HG03378 (cell line): ENCODE results near the gene GRIK2.
A peak's percentile ranks its signal among the peaks of the same experiment; 100 is the strongest.

Source experiments
- ATAC-seq: cut with Tn5 transposase; IDR thresholded peaks from one replicate; pipeline ENCODE4 v1.9.1; 2021; ENCODE audit warnings: mild to moderate bottlenecking, moderate library complexity; ENCODE audit not compliant: unreplicated experiment

The GRIK2 gene

DNA sequence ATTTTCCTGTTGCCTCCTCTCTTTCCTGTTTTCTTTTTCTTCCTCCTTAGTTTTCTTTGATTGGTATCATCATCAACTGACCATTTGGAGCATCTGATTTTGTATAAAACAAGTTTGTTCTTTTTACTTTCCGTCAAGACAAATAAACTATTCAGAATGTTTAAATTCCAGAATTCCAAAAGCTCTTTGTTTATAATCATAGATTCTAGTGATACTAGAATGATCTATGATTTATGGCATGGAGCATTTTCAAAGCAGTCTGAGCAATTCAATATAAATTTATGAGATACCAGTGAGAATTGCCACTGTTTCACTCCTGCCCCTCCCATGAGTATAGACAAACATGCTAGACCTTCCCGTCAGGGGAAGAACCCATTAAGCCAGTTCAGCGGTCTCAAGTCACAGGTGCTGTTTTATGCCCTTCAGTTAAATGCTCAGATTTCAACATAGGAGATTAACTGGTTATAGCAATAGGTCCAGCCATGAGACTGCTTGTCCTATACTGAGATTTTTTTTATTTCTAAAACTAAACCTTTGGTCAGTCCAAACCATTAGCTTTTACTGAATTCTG lies 60.7 kb downstream of the GRIK2 start:
- no peak for ATAC-seq

DNA sequence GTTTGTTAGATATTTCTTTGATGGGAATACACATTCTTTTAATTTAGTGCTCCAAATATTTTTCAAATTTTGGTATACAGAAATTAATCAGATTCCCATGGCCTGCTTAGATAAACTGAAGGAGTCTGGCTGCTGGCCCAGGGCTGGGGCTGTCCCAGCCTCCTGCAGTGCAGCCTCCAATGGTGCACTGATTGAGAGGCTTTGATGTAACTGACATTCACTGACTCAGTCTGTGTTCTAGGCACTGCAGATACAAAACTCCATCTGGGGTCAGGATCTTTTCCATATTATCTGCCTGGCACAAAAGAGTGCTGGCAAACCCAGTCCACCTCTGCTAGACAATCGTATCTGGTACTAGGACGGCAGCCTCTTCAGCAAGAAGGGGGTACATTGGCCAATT lies 64.8 kb downstream of the GRIK2 start:
- ATAC-seq = no peak

DNA sequence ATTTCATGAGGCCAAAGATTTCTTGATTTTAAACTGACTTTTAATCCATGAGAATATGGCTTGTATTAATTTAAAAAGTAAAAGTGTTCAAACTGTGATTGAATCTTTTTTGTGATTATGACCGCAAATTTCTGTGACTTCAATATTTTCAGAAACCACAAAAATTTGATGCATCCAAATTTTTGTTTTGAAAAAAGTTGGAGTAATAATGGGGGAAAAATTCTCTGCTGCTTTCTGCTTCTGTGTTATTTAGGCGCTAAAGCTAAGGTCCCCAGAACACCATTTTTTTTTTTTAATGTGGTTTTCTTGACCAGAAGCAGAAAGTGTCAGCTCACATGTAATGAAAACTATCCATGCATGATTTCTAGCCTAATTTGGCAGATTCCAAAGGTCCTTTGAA lies 65.3 kb downstream of the GRIK2 start:
- ATAC-seq = no peak

DNA sequence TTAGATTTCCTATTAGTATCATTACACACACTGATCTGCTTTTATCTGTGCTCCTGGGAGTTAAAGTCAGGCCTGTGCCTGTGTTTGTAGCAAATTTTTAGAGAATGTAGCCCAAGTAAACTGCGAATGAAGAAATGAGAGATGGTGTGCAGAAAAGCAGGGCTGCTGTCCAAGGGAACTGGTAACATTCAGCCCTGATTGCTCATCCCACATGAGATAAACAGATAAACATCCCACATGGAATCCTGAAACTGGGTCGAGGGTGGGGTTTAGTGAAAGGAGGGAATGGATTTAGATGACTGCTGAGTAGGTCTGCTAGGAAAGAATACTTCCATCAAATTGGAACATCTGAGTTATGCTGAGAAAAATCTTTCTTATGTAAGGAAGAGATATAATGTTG lies 69.1 kb downstream of the GRIK2 start:
- ATAC-seq = no peak

DNA sequence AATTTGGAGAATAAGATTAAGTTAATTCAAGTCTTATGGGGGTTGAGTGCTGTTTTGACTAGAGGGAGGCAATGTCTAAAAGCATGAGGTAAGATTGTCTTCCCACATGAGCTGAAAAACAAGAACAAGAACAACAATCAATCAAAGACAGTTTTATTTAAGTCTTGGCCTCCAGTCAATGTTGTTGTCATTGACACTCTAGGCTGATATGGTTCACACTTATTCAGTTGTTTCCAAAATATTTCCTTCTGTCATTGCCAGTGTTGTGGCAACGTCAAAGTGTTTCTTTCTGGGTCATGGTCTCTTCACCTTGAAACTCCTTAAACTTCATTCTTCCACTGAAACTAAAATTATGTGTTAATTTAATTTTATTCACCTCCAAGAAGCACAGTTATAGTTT lies 72.4 kb downstream of the GRIK2 start:
- no peak for ATAC-seq

DNA sequence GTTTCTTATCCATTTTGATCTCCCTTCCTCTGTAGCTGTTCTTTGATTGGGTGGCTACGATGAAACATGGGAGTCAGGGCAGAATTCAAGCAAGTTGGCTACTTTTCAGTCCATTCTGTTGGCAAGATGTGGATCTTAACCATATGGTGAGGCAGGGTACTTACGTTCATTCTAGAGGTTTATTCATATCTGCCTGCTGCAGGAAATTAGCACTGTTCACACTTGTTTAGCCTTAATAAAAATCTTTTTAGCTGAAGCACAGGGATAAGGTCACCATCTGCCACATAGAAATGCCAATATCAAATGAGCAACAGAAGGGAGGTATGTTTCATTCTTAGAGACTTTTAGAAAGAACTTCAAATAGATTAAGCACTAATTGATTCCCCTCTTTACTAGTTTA lies 83.9 kb downstream of the GRIK2 start:
- no peak for ATAC-seq

DNA sequence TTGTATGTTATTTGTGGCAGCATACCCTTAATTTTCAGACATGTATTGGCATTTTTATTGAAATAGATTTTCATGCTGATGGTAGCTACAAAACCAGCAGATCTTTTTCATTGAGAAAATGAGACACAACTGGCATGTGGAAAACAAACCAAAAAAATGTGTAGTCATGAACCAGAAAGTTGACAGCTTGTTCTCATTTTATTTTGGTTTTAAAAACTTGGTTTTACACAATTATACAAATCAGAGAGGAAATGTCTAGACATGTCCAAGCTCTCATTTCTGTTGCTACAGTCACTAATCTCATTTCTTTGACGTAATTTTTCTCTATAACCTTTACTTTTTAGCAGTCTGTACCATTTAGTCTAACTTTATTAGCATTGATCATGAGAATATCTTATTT lies 85.4 kb downstream of the GRIK2 start:
- no peak for ATAC-seq

DNA sequence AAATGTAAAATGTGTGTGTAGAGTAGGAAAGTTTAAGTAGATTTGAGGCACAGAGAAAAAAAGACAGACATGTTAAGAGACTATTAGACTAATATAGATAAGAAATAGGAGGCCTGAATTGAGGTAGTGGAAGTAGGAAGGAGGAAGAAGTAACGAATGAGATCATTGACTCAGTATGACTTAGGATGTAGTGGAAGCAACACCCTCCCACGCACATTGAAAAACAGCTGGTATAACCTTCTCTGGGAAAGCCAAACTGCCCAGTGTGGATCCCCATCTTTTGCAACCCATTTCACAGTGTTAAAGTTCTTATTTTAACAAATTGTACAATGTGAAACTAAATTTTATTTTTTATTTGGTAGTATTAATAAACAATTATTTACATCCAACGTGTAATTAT lies 89.1 kb downstream of the GRIK2 start:
- ATAC-seq = no peak

DNA sequence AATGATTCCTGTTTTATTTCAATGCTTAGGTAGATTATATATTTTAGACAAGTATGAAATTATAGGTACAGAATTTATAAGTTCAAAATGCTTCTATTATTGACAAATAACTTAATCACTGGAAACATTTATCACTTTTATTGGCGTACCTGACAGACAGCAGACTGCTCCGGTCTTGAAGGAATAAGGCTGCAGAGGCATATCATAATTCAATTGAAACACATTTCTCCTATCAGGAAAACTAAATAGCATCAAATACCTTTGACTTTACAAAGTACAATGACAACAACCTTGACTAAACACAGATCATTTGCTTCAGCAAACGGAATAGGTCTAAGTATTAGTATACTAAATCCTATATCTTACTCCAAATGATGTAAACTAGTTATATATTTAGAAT lies 91.3 kb downstream of the GRIK2 start:
- no peak for ATAC-seq

DNA sequence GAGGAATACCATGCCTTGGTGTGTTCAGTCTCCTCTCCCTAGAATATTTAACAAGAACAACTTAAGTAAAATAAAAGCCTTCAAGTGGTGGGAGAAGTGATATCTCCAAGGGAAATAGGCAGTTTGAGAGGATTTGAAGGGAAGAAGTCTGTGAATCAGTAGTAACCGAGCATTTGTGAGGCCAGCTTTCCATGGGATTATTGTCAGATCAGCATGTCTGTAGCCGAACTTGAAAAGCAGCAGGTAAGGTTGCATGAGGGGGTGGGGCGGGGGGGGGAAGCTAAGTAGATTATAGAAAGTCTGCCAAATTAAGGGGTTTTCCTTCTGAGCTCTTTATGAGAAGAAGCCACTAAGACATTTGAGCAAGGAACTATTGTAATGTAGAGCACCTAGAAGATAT lies 92.6 kb downstream of the GRIK2 start:
- no peak for ATAC-seq

DNA sequence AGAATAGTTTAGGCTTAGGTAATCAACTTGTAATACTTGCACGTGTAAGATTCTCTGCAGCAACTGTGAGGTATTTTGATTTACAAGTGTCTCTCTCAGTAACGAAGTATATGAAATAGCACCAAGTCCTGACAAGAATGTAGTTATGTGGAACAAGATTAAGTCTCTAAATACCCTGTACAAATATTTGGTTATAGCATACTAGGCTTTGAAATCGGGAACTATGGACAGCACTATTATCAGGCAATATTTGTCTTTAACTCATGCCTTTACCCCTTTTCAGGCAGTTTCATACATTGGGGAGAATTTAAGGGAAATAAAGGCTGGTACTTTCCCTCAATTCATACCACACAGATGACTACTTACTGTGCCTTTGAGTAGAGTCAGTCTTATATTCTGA lies 93.2 kb downstream of the GRIK2 start:
- no peak for ATAC-seq

DNA sequence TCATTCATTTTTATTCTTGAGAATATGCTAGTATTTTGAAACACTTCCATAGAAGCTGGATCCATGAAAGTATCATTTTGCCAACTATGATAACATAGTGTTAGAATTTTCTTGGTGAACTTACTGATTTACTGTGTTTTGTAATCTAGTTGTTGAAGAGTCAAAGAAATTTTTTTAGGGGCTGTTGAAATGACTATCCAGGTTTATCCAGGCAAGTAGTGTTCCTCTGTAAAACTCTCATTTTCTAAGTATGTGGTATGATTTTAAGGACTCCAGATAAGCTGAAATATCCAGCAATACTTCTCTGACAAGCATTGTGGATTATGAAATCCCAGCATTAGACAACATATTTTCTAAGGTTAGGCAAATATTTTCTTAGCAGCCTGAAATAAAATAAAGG lies 95.9 kb downstream of the GRIK2 start:
- no peak for ATAC-seq

DNA sequence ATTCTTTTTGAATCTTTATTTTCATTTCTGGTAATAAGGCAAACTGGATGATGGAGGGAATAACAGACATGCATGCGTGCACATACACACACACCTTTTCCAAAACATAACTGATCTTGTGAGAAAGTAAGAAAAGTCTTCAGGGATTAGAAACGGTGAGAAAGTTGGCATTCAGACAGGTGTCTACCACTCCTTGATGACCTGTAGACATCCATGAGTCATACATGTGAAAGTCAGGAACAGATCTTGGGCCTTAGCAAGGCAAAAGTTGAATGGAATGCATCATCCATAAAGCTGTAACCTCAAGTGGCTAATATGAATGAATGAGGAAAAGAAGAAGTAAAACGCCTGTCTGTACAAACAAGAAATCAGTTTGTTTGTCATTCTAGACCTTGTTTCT lies 97.3 kb downstream of the GRIK2 start:
- ATAC-seq = no peak

DNA sequence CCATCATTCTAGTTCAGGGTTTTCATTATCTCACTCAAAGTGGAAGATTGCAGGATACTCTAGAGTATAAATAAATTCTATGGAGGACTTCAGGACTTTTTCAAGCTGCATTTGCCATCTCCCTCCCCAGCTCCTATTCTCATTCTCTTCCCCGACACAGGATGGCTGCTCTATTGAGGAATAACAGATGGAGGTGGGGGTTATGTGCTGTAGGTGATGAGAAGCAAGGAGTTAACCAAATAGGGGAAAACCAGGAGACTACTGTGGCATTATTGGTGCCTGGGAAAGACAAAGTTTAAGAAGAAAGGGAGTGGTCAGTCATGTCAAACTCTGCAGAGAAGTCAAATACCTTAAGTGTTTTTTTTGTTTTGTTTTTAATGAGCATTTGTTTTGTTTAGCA lies 109.3 kb downstream of the GRIK2 start:
- no peak for ATAC-seq

DNA sequence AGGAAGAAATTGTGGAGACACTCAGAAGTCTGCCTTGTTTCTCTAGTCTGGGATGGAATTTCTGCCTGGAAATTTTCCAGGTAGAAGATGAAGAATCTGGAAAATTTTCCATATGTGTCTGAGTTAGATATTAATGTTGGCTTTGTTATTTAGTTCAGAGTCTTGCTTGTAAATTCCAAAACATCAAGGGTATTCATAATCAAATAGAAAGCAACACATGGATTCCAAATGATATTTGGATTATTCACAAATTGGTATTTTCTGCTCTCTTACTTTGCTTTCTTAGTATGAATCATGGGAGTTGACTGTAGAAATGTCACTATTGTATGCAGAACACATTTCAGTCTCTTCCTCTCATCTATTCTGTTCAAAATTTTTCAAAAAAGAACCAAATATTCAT lies 116.0 kb downstream of the GRIK2 start:
- no peak for ATAC-seq

DNA sequence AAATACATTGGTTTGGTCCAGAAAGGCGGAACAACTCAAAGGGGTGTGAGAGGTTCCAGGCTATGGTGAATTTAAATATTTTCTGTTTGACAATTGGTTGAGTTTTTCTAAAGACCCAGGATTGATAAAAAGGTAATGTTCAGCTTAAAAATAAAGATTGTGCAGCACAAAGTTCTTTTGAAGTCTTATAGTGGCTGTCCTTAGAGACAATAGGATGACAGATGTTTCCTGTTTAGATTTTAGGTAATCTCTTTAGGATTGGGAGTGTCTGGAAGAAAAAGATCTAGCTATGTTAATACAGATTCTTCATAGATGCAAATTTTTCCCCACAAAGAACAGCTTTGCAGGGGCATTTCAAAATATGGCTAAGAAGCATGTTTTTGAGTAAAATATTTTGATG lies 119.7 kb downstream of the GRIK2 start:
- no peak for ATAC-seq

DNA sequence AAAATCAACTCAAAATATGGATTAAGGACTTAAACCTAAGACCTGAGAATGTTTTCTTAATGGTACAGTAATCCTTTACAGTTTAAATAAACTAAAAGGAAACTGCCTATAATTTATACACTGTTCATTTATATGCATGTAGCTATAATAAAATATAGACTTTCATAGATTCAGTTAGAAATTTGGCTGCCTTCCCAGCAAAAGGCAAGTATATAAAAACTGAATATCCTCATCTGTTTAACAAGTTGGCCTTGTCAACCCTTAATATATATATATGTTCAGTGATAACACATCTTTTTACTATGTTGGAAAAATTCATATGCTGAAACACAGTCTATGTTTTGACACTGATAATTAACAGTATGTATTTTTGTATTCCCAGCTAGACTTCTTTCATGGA lies 123.1 kb downstream of the GRIK2 start:
- no peak for ATAC-seq

DNA sequence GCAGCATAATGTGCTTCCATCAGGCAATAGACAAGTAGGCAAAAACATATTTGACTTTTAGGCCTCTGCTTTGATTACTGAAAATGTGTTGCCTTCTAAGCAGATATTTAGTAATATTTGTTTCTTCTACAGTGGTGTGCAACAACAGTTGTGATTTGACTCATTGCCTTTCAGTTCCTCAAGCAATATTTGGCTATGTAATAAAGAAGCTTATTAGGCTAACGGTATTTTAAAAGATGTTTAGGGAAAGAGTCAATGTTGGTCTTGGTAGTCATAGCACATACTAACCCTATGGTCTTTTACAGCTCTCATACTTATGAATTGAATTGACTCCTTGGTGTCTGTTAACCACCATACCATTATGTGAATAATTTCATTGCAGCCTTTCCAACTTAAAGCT lies 124.1 kb downstream of the GRIK2 start:
- peak; percentile 53 for ATAC-seq

DNA sequence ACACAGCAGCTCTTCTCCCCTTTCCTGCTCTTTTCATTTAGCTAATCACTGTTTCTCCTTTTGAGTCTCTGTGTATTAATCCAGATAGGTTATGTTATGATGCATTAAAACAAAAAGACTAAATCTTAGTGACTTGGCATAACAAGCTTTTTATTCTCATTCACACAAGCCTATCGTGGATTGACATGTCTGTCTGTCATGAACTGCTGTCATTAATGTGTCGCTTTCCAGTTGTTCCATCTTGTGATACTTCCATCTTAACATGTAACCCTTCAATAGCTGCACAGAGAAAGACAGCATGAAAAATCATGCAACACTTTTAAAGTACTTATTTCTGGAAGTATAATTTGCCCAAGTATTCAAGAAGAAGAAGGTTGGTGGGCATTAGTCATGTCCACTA lies 128.7 kb downstream of the GRIK2 start:
- ATAC-seq = no peak

DNA sequence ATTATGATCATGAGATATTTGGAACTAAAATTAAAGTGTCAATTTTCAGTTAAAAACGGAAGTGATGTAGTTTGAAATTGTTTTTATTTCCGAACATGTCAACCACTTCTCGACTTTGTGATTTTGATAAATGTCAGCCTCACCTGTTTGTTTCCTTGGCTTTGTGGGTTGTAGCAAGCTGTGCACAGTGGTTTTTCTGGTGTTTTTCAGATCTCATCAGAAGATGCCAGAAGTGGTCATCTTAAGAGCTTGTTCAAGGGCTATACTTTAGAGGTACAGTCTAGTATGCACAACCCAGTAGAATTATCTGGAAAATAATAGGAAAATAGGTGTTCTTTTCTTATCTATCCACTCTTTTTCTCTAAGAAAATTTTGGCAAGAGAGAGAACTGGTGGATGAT lies 134.0 kb downstream of the GRIK2 start:
- no peak for ATAC-seq

DNA sequence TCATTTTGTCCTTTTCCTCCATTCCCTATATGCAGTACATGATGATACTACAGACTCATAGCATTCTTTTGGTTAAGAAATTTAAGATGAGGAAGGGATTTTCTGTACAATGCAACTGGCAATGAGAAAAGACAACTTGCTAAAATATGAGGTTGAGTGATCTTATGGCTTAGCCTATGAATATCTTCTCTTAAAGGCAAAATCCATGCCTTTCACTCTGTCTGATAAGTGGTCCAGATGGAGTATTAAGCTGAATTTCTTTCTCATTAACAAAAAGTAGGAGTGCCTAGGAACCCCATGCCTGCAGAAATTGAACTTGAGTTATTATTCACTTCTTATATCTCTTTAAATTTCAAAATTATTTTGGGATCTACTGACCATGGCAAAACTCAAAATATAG lies 135.3 kb downstream of the GRIK2 start:
- no peak for ATAC-seq

DNA sequence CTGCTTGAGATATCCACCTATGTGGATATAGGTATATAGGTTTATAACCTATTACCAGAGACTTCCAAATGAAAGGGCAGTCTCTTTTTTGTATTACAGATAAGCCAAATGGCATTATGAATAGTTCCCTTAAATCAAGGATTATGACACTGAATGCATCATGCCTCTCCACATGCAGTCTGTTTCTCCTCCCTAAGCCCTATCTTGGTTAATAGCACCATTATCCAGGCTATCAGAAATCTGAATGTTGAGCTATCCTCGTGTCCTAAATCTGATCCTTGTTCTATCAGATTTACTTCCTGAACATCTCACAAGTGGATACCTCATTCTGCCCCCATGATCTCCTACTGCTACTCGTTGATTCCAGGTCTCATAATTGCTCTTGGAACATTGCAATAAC lies 138.0 kb downstream of the GRIK2 start:
- no peak for ATAC-seq

DNA sequence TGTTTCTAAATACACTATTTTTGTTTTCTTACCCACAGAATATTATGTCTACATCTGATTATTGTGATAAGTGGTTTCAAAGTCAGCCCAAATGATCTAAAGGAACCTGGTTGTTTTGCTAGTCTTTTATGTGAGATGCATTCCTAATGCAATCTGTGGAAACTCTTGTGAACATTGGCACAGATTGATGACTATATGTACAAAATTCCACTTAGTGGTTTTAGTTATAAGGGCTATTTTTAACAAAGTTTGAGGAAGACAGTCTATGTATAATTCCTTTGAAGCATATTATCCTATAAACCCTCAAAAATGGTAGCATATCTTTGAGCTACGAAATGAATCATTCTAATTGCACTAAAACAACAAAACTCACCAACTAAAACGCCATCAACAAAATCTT lies 140.9 kb downstream of the GRIK2 start:
- ATAC-seq = no peak

DNA sequence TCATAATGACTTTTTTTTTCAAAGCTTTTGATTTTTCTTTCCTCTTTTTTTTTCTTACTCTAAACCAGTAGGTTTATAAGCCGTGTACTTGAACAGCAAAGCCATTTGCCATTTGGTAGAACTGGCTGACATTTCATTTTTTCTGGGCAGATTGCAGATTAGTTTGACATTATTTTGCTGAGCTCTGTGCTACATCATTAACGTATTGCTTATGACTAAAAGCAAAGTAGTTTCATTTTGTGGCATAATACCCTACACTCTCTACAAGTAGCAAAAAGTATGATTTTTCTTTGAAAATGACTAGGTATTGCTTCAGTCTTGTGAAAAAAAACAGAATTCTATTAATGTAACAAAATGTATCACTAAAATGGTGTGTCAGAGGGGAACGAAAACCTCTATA lies 141.3 kb downstream of the GRIK2 start:
- ATAC-seq = no peak
